AG09309 (cell line): ENCODE measurements around the gene PGLYRP3.

Experiments used
- DNase-seq: peaks from one replicate; pipeline ENCODE4 v3.0.0-alpha.2; 2010; ENCODE audit warnings: low read depth
- H3K4me3 ChIP-seq: 2 replicates; pipeline ENCODE4 v1.5.1; 2011; ENCODE audit warnings: mild to moderate bottlenecking, low read depth, low read length, moderate library complexity; ENCODE audit not compliant: control insufficient read depth
- TF ChIP-seq, protein P1 (sequence below): IDR thresholded peaks from 2 replicates; pipeline ENCODE4 v1.5.1; 2011; ENCODE audit warnings: mild to moderate bottlenecking, low read depth, low read length, inconsistent platforms; ENCODE audit not compliant: insufficient read depth, control insufficient read depth; ENCODE audit errors: missing control alignments

Gene PGLYRP3

DNA sequence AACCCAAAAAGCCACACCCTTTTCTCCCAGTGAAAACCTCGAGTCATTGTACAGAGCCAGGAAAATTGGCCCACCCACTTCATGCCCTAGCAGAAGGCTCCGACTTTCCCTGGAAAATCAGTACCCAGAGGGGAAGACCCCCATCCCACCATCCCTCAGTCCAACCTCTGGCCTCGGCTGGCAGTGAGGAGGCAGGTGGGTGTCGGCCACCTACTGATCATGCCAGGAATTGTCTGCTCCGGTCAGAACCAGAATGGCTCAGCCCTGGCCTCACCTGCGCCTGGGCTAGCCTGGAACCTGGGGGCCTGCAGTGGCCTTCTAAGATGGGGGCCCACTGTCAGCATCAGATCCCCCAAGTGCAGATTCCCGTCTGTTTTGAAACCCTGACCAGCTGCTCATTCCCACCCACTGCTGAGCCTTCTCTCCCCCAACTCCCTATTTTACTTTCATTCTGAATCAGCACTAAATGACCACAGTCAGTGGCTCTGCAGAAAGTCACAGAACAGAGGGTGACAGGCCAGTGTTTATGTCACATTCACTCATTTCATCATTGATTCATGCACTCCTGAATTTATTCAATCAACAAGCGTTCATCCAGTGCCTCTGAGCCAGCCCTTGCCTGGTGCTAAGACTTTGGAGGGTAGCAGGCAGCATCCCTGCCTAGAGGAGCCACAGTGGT, 41.9 kb upstream of the PGLYRP3 start:
- no peak overlapping the region for H3K4me3 ChIP-seq
- TF ChIP-seq, protein P1, sequence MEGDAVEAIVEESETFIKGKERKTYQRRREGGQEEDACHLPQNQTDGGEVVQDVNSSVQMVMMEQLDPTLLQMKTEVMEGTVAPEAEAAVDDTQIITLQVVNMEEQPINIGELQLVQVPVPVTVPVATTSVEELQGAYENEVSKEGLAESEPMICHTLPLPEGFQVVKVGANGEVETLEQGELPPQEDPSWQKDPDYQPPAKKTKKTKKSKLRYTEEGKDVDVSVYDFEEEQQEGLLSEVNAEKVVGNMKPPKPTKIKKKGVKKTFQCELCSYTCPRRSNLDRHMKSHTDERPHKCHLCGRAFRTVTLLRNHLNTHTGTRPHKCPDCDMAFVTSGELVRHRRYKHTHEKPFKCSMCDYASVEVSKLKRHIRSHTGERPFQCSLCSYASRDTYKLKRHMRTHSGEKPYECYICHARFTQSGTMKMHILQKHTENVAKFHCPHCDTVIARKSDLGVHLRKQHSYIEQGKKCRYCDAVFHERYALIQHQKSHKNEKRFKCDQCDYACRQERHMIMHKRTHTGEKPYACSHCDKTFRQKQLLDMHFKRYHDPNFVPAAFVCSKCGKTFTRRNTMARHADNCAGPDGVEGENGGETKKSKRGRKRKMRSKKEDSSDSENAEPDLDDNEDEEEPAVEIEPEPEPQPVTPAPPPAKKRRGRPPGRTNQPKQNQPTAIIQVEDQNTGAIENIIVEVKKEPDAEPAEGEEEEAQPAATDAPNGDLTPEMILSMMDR: no peak
- no peak for DNase-seq

DNA sequence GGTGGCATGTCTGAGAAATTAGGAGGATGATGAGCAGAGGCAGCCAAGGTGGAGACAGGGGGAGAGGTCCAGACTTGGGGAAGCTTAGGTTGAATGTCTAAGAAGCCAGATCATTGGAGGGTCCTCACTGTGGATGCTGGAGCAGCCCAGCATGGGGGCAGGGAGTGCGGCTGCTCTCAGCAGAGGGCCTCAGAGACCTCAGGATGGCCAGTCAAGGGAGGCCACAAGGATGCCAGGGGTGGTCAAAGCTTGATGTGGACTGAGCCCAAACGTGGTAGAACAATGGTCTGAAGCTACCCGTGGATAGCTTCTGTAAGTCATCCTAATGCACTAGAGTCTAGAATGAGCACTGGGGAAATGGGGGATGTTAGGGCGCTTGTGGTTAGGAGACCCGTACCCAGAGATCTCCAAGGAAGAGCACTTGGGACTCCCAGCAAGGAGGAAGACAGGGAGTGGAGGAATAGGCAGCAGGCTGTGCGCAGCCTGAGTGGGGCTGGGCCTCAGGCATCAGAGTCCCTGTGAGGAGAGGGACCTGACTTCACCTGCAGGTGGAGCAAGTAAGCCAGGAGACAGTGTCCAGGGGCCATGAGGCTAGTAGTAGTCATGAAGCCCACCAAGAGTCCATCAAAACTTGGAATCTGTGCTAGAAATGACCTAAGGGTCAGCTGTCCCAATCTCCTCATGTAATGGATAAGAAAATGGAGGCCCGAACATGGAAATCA, 40.6 kb upstream of the PGLYRP3 start:
- no peak for DNase-seq
- TF ChIP-seq, protein P1: peak; percentile 34
- no peak overlapping the region for H3K4me3 ChIP-seq

DNA sequence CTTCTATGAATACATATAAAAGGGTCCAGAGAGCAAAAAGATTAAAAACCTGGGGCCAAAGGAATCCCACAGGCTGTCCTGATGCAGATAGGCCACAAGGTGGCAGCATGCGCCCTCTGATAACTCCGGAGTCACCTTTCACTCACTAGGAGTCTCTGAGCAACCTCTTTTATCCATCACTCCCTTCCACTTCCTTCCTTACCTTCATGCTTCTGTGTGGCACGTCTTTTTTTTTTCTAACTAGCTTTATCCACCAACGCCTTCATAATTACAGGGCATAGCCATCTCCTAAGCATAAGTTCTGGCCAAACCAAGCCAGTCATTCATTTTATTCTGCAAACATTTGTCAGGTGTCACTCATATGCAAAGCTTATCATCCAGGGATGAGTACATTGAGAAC, 39.8 kb upstream of the PGLYRP3 start:
- peak; percentile 18 for DNase-seq
- TF ChIP-seq, protein P1: peak; percentile 87
- H3K4me3 ChIP-seq: no peak overlapping the region

DNA sequence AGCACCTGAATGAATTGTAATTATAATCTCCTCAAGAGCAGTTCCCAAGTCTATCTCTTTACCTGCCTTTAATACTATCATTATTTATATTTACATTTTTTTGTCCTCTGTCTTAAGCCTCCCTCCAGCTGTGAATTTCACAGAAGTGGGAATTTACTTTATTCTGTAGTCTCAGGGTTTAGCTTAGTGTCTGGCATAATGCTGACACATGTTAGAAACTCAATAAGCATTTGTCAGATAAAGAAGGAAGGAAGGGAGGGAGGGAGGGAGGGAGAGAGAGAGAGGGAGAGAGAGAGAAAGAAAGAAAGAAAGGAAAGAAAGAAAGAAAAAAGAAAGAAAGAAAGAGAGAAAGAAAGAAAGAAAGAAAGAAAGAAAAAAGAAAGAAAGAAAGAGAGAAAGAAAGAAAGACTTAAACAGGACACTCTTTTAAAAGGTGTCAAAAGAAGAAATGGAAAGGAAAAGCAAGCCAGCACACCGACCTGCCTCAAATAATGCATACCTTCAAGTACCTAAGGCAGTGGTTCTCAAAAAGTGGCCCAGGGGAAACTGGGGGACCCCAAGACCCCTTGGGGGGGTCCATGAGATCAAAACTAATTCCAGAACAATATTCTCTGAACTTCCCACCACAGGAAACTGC, 37.7 kb upstream of the PGLYRP3 start:
- DNase-seq: no peak
- TF ChIP-seq, protein P1: no peak
- H3K4me3 ChIP-seq: no peak overlapping the region

DNA sequence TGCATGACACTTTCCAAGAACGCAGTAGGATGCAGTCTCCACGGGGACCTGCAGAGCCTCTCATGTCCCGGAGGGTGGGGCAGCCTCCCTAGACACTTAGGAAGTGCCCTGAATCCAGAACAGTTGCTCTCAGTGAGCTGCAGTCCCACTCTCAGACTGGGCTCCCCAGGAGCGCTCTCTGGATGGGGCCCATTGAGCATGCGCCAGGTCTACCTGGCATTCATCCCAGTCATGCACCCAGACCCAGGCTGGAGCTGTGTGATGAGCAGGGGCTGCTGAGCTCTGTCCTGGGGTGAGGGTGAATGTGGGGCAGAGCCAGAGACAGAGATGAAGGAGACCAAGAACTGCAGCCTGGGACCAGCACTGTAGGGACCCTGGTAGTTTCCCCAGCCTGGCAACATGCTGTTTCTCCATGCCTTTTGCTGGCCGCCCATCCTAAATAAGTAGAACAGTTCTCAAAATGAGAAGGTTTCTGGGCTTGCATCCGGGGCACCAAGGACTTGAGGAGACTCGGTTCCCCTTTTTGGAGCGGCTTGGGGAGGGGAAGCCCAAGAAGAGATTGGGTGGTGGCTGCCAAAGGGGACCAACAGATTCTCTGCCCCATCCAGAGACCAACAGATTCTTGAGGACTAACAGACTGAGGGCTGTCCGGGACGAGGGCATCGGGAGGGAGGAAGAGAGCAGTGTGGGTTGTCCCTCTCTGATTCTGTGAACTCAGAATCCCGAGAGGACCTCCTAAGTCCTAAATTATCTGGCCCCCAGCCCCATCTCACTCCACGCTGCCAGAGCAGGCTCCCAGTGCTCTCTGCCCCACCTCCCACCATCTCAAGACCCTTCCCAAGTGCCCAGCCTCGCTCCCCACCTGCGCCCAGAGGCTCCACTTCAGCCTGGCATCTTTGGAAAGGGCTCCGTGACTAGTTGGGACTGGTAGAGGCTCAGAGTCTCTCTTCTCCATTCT, 36.9 kb upstream of the PGLYRP3 start:
- H3K4me3 ChIP-seq: no peak overlapping the region
- no peak for DNase-seq
- TF ChIP-seq, protein P1: no peak
